Mesothelial cell of epicardium (in vitro differentiated cells): ENCODE results near the gene C20orf96. TPM values are rescaled to one million over a fixed set of nuclear protein-coding genes. Genes with fewer than 3 reads are reported as not detected.

Experiments
- DNase-seq, 2 experiments: peaks; one replicate each; pipeline ENCODE4 v3.0.0; 2021; ENCODE audit warnings: low spot score in 2 of 2; ENCODE audit not compliant: unreplicated experiment in 2 of 2
- H3K27ac Mint-ChIP-seq: 2 replicates; pipeline ENCODE4 v1.8.0; 2021; ENCODE audit warnings: mixed read lengths
- H3K27me3 Mint-ChIP-seq: 2 replicates; pipeline ENCODE4 v1.8.0; 2021; ENCODE audit warnings: low read depth, mixed read lengths
- H3K36me3 Mint-ChIP-seq: 2 replicates; pipeline ENCODE4 v1.8.0; 2021; ENCODE audit warnings: mixed read lengths
- H3K4me1 Mint-ChIP-seq: 2 replicates; pipeline ENCODE4 v1.8.0; 2021; ENCODE audit warnings: mixed read lengths
- H3K4me3 Mint-ChIP-seq: 2 replicates; pipeline ENCODE4 v1.8.0; 2021; ENCODE audit warnings: mild to moderate bottlenecking, moderate library complexity, mixed read lengths
- H3K9me3 Mint-ChIP-seq: 2 replicates; pipeline ENCODE4 v1.8.0; 2021; ENCODE audit warnings: mixed read lengths
- CTCF ChIP-seq: fragments of 200-600 bp; sonication (generic); IDR thresholded peaks from one replicate; pipeline ENCODE4 v1.5.0; 2021; ENCODE audit warnings: antibody characterized with exemption; ENCODE audit not compliant: unreplicated experiment
- total RNA-seq: library from RNA; stranded (reverse); gene quantifications from 3 replicates; pipeline ENCODE4 v1.2.1, GENCODE V29; 2021

The C20orf96 gene
- total RNA-seq, 1 donor from 2014 or later, result 52.8 TPM

DNA sequence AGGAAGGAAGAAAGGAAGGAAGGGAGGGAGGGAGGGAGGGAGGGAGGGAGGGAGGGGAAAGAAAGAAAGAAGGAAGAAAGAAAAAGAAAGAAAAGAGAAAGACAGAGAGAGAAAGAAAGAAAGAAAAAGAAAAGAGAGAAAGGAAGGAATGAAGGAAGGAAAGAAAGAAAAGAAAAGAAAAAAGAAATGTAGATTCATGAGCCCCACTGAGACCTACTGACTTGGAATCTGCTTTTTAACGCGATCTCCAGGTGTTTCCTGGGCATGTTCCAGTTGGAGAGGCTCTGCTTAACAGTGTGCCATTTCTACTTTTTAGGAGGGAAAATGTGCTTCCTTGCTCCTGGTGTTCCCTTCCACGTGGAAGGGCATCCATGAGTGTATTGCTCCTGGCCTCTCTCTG is 16.7 kb downstream of the C20orf96 start:
- Mint-ChIP-seq H3K27ac (no peak overlapping the region), H3K9me3 (peaks cover 3% of the 10 kb centered on the region), H3K4me3 (no peak overlapping the region), H3K4me1 (peaks cover 2% of the 10 kb centered on the region), H3K36me3 (peaks cover 49% of the 10 kb centered on the region), H3K27me3 (no peaks in the 10 kb centered on the region)
- no peak for TF ChIP-seq CTCF
- DNase-seq, result no peak

- no peak for DNase-seq
- Mint-ChIP-seq H3K4me3 (no peak overlapping the region), H3K36me3 (peaks cover 40% of the 10 kb centered on the region), H3K27ac (no peak overlapping the region), H3K9me3 (no peaks in the 10 kb centered on the region), H3K27me3 (no peaks in the 10 kb centered on the region), H3K4me1 (no peaks in the 10 kb centered on the region)
- TF ChIP-seq CTCF, result no peak
Measured at GRCh38 chr20:272718-273117, 17.8 kb downstream of the C20orf96 start.

DNA sequence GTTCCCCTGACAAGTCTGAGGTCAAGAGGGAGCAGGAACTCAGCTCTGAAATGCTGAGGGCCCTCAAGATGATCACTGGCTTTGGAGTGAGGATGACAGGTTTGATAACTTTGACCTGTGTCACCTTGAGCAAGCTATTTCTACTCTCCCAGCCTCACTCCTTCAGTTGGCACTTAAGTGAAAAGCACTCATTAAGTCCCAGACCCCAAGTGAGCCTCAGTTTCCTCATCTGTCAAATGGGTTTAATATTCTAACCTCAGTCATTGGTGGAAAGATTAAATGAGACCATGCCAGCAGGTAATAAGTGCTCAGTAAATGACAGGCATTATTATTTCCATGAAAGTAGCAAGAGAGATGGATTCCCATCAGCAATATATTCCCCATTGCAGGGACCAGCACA is 19.0 kb downstream of the C20orf96 start:
- peaks cover 31% of the 10 kb centered on the region for H3K36me3 Mint-ChIP-seq
- no peaks in the 10 kb centered on the region for H3K27me3 Mint-ChIP-seq
- TF ChIP-seq CTCF, result no peak
- no peaks in the 10 kb centered on the region for H3K9me3 Mint-ChIP-seq
- no peak for DNase-seq
- H3K4me1 Mint-ChIP-seq, result peaks cover 6% of the 10 kb centered on the region
- H3K4me3 Mint-ChIP-seq, result no peak overlapping the region
- no peak overlapping the region for H3K27ac Mint-ChIP-seq

DNA sequence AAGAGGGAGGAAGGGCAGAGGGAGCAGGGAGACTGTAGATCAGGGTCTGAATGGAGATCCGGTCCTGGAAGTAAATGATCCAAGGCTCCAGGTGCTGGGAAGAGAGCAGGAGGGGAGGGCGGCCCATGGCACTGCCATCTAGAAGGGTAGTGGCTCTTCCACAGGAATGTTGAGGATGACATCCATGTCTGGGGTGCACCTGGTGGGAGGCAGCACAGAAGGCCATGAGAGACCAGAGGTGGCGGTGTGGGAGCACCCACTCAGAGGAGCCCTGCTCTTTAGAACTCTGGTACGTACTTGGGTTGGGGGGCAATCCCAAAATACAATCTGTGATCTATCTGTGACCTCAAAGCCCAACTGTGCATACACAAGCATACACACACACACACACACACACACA is 19.5 kb downstream of the C20orf96 start:
- H3K4me1 Mint-ChIP-seq, result peaks cover 10% of the 10 kb centered on the region
- no peak for DNase-seq
- no peak for TF ChIP-seq CTCF
- H3K4me3 Mint-ChIP-seq, result no peak overlapping the region
- H3K9me3 Mint-ChIP-seq, result no peaks in the 10 kb centered on the region
- no peak overlapping the region for H3K27ac Mint-ChIP-seq
- no peaks in the 10 kb centered on the region for H3K27me3 Mint-ChIP-seq
- H3K36me3 Mint-ChIP-seq, result peaks cover 26% of the 10 kb centered on the region

DNA sequence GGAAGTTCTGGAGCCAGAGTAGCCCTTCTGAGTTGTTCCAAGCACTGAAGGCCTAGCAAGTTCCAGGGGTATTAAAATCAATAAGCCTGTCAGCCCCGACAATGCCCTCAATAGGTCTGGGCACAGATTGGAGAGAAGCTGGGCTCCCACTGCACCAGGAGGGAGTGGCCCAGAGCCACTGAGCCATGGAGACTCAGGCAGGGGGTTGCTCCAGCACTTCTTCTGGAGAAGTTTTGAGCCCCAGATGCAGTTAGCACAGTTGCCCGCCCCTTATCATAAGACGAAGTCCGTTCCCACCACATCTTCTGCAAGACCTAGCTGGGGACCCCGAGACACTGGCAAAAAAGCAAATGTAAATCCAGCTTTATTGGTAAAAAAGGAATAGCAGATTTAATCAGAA is 20.0 kb downstream of the C20orf96 start:
- Mint-ChIP-seq H3K4me3 (no peak overlapping the region), H3K36me3 (peaks cover 21% of the 10 kb centered on the region), H3K27me3 (no peaks in the 10 kb centered on the region), H3K4me1 (peaks cover 14% of the 10 kb centered on the region), H3K9me3 (no peaks in the 10 kb centered on the region), H3K27ac (peak overlapping the region; percentile 66)
- TF ChIP-seq CTCF, result no peak
- no peak for DNase-seq
